SIG-M5 treated with dmso at 0.1 percent for 504 hours (cell line): ENCODE data around the gene RETREG2.

ENCODE experiments used
- DNase-seq: peaks from one replicate; lab custom pipeline; 2025; ENCODE audit not compliant: unreplicated experiment; lab: John Stamatoyannopoulos, UW

The RETREG2 gene

DNA sequence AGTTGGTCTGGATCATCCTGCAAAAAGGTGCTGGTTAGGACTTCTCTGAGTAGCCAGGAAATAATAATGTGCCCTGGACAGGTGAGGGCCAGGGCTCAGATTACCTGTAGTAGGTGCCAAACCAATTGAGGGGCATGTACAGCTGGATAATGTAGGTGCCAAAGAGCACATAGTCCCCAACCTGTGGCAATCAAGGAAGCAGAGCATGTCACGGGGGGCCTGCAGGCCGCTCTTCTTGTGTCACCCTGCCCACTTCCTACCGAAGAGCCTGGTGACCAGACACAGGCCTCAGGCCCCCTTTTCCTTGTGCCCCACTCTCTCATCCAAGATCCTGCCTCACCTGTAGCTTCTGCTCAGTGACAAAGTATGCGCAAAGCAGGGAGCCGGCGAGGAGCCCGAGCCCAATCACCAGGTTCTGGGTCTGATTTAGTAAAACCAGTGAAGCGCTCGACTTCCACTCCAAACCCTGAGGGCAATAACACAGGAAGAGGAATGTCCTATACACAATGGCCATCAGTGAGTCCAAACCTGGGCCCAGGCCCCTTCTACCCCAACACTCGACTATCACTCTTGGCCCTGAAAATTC lies 35.5 kb downstream of the RETREG2 start:
- no peak for DNase-seq

GRCh38 chr2:219214141-219214540 lies 36.1 kb downstream of the RETREG2 start:
- DNase-seq: no peak

- no peak for DNase-seq
Observed at GRCh38 chr2:219214786-219215185, 36.7 kb downstream of the RETREG2 start.

DNA sequence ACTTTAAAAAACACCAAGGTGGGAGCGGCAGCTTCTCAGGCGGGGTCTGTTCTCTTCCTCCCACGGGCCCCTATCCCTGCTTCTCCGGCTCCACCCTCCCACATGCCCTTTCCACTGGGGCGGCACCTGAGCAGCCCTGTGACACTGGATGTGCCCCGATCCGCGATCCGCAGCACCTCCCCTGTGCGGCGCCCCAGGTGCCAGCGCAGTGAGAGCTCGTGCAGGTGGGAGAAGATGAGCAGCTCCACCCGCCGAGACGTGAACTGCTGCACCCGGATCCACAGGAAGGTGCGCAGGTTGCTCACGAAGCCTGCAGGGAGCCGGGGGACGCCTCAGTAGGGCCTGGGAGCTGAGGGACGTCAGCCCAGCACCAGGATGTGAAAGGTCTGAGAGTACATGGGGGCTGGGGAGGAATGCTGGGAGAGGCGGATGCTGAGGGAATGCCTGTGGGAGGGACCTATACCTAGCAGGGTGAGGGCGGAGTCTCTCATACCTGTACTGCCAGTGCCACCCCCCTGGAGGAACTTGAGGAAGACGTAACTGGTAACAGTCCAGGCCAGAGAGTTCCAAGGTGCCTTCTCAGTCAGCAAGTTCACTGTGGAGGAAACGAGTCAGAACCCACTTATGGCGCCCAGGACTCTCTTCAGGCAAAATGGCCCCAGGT lies 37.9 kb downstream of the RETREG2 start:
- DNase-seq: no peak

DNA sequence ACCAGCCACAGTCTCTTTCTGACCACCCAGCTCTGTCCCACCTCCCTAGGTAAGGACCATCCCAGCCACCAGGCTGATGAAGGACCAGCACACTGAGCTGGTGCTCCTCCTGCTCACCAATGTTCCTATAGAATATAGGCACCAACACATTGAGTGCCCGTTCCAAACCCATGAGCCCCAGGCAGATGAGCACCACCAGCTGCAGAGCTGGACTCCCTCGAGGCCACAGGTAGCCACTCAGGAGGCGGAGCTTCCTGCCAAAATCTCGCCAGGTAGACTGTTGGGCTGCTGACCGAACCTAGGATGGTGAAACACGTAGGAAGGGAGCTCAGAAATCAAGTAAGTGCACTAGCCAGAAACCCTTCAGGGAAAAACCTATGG lies 38.5 kb downstream of the RETREG2 start:
- no peak for DNase-seq

GRCh38 chr2:219218217-219218731 lies 40.2 kb downstream of the RETREG2 start:
- DNase-seq: no peak

- peak; percentile 27 for DNase-seq
Observed at GRCh38 chr2:219218732-219219701, 40.9 kb downstream of the RETREG2 start, which contains the start of gene ABCB6. Gene ABCB6, minus strand, starts transcription at chr2:219218958. Its CDS starts 285 bp downstream, at chr2:219218673.

GRCh38 chr2:219219784-219220532 lies 41.9 kb downstream of the RETREG2 start:
- DNase-seq: no peak

- no peak for DNase-seq
Observed at GRCh38 chr2:219220652-219221402, 42.8 kb downstream of the RETREG2 start.

DNA sequence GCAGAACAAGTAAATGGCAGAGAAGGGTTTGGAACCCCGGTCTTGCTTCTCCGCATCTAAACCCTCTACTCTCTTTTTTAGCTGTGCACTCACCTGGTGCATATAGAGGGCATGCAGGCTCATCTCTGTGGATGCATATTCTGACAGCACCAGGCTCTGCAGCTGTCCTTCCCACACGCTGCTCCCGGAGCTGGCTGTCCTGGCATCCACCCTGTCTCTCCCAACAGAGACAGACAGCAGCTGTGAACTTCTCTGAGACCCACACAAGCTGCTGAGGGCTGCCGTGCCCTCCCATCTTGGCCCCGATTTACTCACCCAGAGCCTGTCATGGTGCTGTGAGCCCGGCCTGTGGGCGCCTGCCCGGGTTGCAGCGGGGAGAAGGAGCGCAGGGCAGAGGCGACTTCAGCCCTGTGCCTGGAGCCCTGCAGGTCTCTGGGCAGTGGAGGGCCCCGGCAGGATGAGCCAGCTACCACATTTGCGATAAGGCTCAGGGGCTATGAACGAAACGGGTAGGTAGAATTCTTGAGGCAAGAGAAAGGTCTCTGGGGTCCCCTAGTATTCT lies 44.0 kb downstream of the RETREG2 start:
- DNase-seq: no peak

GRCh38 chr2:219223831-219224610 lies 45.9 kb downstream of the RETREG2 start:
- DNase-seq: no peak

GRCh38 chr2:219225350-219225749 lies 47.3 kb downstream of the RETREG2 start:
- peak; percentile 59 for DNase-seq

DNA sequence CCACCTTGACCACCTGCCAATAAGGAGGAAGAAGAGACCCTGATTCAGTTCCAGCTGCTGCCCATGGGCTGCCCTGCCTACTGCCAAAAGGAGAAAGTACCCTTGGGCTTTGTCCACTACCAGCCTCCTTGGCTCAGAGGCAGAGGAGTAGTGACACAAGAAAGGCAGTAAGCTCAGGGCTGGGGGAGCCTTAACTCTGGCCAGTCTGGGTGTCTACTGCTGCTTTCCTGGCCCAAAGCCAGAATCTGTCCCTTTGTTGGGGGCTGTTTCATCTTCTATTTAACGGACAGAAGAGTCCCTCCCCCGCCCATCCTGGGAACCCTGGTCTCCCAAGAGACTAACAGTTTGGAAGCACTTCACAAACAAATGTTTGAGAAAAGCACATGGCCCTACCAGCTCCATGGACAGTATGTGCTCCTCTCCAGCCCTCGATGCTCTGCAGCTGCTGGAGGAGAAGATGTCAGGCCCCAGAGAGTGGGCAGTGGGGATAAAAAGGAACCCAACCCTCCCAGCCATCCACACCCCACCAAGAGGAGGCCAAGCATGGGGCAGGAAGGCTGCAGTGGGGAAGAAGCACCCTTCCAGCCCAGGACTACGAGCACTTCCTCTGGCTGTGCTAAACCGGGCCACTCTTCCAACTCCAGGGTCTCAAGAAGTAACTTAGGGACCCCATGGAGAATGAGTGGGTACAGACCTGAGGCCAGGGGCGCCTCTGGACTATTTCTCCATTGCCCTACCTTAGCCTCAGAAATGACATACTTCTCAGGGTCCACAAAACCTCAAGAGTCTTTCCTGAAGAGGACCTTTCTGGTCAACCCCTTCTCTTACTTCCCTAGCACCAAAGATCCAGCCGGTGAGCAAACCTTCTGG lies 50.2 kb downstream of the RETREG2 start:
- peak; percentile 25 for DNase-seq

DNA sequence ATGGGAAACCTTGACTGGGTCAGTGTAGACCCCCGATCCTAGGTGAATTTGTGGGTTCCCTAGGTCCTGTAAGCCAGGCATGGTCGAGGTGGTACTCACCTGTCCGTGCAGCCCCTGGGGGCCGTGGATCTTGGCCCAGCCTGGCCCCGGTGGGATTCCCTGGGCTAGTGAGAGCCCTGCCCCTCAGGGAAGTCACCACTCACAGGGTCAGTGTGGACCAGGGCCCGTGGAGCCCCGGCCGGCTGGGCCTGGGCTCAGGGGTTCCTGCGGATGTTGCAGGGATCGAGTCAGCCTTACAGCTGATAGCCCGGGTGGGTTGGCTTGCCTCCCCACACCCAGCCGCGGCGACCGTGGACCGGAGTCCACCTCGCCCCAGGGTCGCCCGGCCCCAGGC lies 50.8 kb downstream of the RETREG2 start:
- no peak for DNase-seq

- DNase-seq: peak; percentile 100
Observed at GRCh38 chr2:219229305-219230058, 51.4 kb downstream of the RETREG2 start, which contains the start of the genes ANKZF1 and ATG9A. Gene ANKZF1, plus strand, starts transcription at chr2:219229806. Its CDS starts 452 bp downstream, at chr2:219230258. Gene ATG9A, minus strand, starts transcription at chr2:219229636. Its CDS starts 1,612 bp downstream, at chr2:219228024.

DNA sequence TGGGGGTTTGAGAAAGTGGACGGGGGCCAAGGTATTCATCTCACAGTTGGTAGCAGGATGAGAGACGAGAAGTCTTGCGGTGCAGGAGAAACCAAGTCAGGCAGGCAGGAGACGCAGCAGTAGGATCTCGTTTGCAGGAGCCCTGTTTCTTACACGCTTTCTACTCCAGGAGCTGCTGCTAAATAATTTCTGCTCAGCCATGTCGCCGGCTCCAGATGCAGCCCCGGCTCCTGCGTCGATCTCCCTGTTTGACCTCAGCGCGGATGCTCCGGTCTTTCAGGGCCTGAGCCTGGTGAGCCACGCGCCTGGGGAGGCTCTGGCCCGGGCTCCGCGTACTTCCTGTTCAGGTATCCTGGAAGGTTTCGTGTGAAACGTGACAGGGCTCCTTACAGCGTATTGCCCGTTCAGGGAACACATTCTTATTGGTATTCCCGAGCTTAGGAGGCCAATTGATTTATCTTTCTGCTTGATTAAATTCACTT lies 52.0 kb downstream of the RETREG2 start:
- DNase-seq: peak; percentile 43

- no peak for DNase-seq
Observed at GRCh38 chr2:219234331-219234730, 56.3 kb downstream of the RETREG2 start.
